A549 (cell line): Measurements from ENCODE around the gene HEXIM2. TPM values are rescaled to one million over a fixed set of nuclear protein-coding genes. Genes with fewer than 3 reads are reported as not detected.

ENCODE experiments used
- ATAC-seq, 2 experiments: fragments of 200-7000 bp in 1 of 2; fragments of >200 bp in 1 of 2; cut with Nextera tagmentation in 1 of 2; cut with Tn5 transposase in 1 of 2; 3 replicates each; pipeline versions ENCODE4 v1.8.0 to v1.9.1; 2018 to 2020; ENCODE audit warnings: mild to moderate bottlenecking in 1 of 2, moderate library complexity in 1 of 2
- CTCF ChIA-PET: fragments of 300-600 bp; sonication (Branson Sonifier 250); formaldehyde crosslinking; extraction: SDS; loops from one replicate; lab custom pipeline; 2021; ENCODE audit warnings: antibody characterized with exemption, inconsistent platforms; lab: Yijun Ruan, JAX
- POLR2A ChIA-PET: fragments of 350-600 bp; formaldehyde crosslinking; extraction: SDS; loops from one replicate; lab custom pipeline; 2021; ENCODE audit warnings: antibody characterized with exemption, inconsistent platforms; lab: Yijun Ruan, JAX
- DNase-seq, 2 experiments: peaks; one replicate each; pipeline versions ENCODE4 v3.0.0 to v3.0.0-alpha.2; 2011 to 2016; ENCODE audit warnings: low read depth in 1 of 2, low spot score in 1 of 2
- FAIRE-seq: peaks from 2 replicates; lab custom pipeline; 2011; peaks lifted over from hg19 to GRCh38; lab: Jason Lieb, UNC
- H3K27ac ChIP-seq, 2 experiments: fragments of >200 bp; sonication (Bioruptor Twin); formaldehyde crosslinking; 3 replicates each; pipeline ENCODE4 v1.5.1; 2016 to 2017
- H3K4me1 ChIP-seq: fragments of >200 bp; sonication (Bioruptor Twin); formaldehyde crosslinking; 3 replicates; pipeline ENCODE4 v1.6.1; 2016
- H3K4me2 ChIP-seq: fragments of >200 bp; sonication (Bioruptor Twin); formaldehyde crosslinking; 3 replicates; pipeline ENCODE4 v1.6.1; 2016
- H3K4me3 ChIP-seq: fragments of >200 bp; sonication (Bioruptor Twin); formaldehyde crosslinking; 3 replicates; pipeline ENCODE4 v1.5.1; 2016
- H3K9me3 ChIP-seq: fragments of >200 bp; sonication (Bioruptor Twin); formaldehyde crosslinking; 3 replicates; pipeline ENCODE4 v1.6.1; 2016
- BHLHE40 ChIP-seq: IDR thresholded peaks from 2 replicates; pipeline ENCODE4 v1.6.1; 2012; ENCODE audit warnings: low read depth, low read length, inconsistent platforms
- CBX8 ChIP-seq: fragments of 200-600 bp; sonication (generic); IDR thresholded peaks from 2 replicates; pipeline ENCODE4 v1.6.1; 2016
- CHD2 ChIP-seq: fragments of 150-350 bp; IDR thresholded peaks from 2 replicates; pipeline ENCODE4 v1.6.1; 2014; ENCODE audit warnings: low read length; ENCODE audit not compliant: partially characterized antibody
- E2F6 ChIP-seq: IDR thresholded peaks from 2 replicates; pipeline ENCODE4 v1.6.1; 2012; ENCODE audit warnings: low read depth, borderline replicate concordance
- EHF ChIP-seq: fragments of 250-450 bp; sonication (Bioruptor Pico); IDR thresholded peaks from 2 replicates; pipeline ENCODE4 v1.5.0; 2020; ENCODE audit warnings: mild to moderate bottlenecking
- ESRRA ChIP-seq: fragments of 150-350 bp; IDR thresholded peaks from 2 replicates; pipeline ENCODE4 v1.6.1; 2014; ENCODE audit warnings: mild to moderate bottlenecking, low read length, borderline replicate concordance
- FOSB ChIP-seq: fragments of 250-450 bp; sonication (Bioruptor Pico); IDR thresholded peaks from 2 replicates; pipeline ENCODE4 v1.5.0; 2020; ENCODE audit warnings: mild to moderate bottlenecking, moderate library complexity
- FOSL2 ChIP-seq, 2 experiments: fragments of 450-650 bp in 1 of 2; fragments of >200 bp in 1 of 2; sonication (Bioruptor Twin) in 1 of 2; formaldehyde crosslinking; IDR thresholded peaks; 2 replicates each; pipeline versions ENCODE4 v1.5.0 to v1.6.1; 2016 to 2020; ENCODE audit warnings: mild to moderate bottlenecking in 1 of 2, moderate library complexity in 1 of 2
- FOXS1 ChIP-seq: fragments of 250-450 bp; sonication (Bioruptor Pico); IDR thresholded peaks from 2 replicates; pipeline ENCODE4 v1.5.0; 2020; ENCODE audit warnings: mild to moderate bottlenecking, moderate library complexity
- HMGXB4 ChIP-seq: fragments of 250-450 bp; sonication (Bioruptor Pico); IDR thresholded peaks from 2 replicates; pipeline ENCODE4 v1.5.0; 2021; ENCODE audit warnings: mild to moderate bottlenecking, moderate library complexity, borderline replicate concordance
- JUN ChIP-seq, 2 experiments: fragments of >200 bp; sonication (Bioruptor Twin); formaldehyde crosslinking; IDR thresholded peaks; 2 replicates in 1 of 2; 3 replicates in 1 of 2; pipeline ENCODE4 v1.6.1; 2016 to 2017
- KDM1A ChIP-seq: fragments of 200-600 bp; sonication (generic); IDR thresholded peaks from 2 replicates; pipeline ENCODE4 v1.6.1; 2016; ENCODE audit warnings: low read depth, mild to moderate bottlenecking
- KDM5A ChIP-seq: fragments of 200-600 bp; sonication (generic); IDR thresholded peaks from 2 replicates; pipeline ENCODE4 v1.6.1; 2016; ENCODE audit warnings: antibody characterized with exemption, mild to moderate bottlenecking
- MAFK ChIP-seq: fragments of 450-650 bp; IDR thresholded peaks from 2 replicates; pipeline ENCODE4 v1.6.1; 2014; ENCODE audit not compliant: partially characterized antibody
- NFE2L2 ChIP-seq: fragments of 150-350 bp; conservative IDR thresholded peaks from 2 replicates; pipeline ENCODE4 v1.6.1; 2014; ENCODE audit warnings: low read length
- PHF8 ChIP-seq: fragments of 200-600 bp; sonication (generic); IDR thresholded peaks from 2 replicates; pipeline ENCODE4 v1.6.1; 2016; ENCODE audit warnings: low read depth, mild to moderate bottlenecking, antibody characterized with exemption, moderate library complexity, borderline replicate concordance
- POLR2A ChIP-seq: IDR thresholded peaks from 2 replicates; pipeline ENCODE4 v1.6.1; 2012; ENCODE audit warnings: mild to moderate bottlenecking, low read length
- RAD21 ChIP-seq, 2 experiments: fragments of >200 bp in 1 of 2; sonication (Bioruptor Twin) in 1 of 2; formaldehyde crosslinking in 1 of 2; IDR thresholded peaks in 1 of 2; conservative IDR thresholded peaks in 1 of 2; 2 replicates in 1 of 2; 3 replicates in 1 of 2; pipeline ENCODE4 v1.6.1; 2012 to 2018; ENCODE audit warnings: inconsistent platforms in 1 of 2
- RCOR1 ChIP-seq: fragments of 150-350 bp; IDR thresholded peaks from 2 replicates; pipeline ENCODE4 v1.6.1; 2014; ENCODE audit warnings: antibody characterized with exemption, low read length, low read depth
- TP53 ChIP-seq: fragments of 250-450 bp; sonication (Bioruptor Pico); IDR thresholded peaks from 2 replicates; pipeline ENCODE4 v1.5.0; 2021; ENCODE audit warnings: mild to moderate bottlenecking, moderate library complexity
- ZC3H11A ChIP-seq: fragments of 450-650 bp; IDR thresholded peaks from 2 replicates; pipeline ENCODE4 v1.6.1; 2014; ENCODE audit warnings: antibody characterized with exemption, mild to moderate bottlenecking
- ZFP36 ChIP-seq: fragments of 450-650 bp; IDR thresholded peaks from 2 replicates; pipeline ENCODE4 v1.6.1; 2014; ENCODE audit warnings: borderline replicate concordance; ENCODE audit not compliant: partially characterized antibody
- WGBS: methylation state at CpG from one replicate; pipeline ENCODE4 v1.1.6; 2017; ENCODE audit errors: missing lambda C conversion rate; 5-methylcytosine and 5-hydroxymethylcytosine counted together
- polyA plus RNA-seq, 4 experiments: library from polyadenylated mRNA; depleted of rRNA in 3 of 4; stranded (reverse); fragments of >200 nt; fragmentation: RNase III in 1 of 4; extraction: RNeasy Plus Mini Kit Qiagen cat#74134 plus additional on column Dnase treatment in 1 of 4; gene quantifications; 2 replicates in 3 of 4; 3 replicates in 1 of 4; pipeline ENCODE4 v1.2.3, GENCODE V29; 2011 to 2017
- TF ChIP-seq, protein P1 (sequence below): fragments of 200-600 bp; sonication (generic); IDR thresholded peaks from 2 replicates; pipeline ENCODE4 v1.6.1; 2016; ENCODE audit warnings: antibody characterized with exemption, mild to moderate bottlenecking, moderate library complexity

The HEXIM2 gene
- polyA plus RNA-seq, 2 of the 4 experiments (the other 2 are of a cell fraction) = 15.5 to 23.1 TPM

DNA sequence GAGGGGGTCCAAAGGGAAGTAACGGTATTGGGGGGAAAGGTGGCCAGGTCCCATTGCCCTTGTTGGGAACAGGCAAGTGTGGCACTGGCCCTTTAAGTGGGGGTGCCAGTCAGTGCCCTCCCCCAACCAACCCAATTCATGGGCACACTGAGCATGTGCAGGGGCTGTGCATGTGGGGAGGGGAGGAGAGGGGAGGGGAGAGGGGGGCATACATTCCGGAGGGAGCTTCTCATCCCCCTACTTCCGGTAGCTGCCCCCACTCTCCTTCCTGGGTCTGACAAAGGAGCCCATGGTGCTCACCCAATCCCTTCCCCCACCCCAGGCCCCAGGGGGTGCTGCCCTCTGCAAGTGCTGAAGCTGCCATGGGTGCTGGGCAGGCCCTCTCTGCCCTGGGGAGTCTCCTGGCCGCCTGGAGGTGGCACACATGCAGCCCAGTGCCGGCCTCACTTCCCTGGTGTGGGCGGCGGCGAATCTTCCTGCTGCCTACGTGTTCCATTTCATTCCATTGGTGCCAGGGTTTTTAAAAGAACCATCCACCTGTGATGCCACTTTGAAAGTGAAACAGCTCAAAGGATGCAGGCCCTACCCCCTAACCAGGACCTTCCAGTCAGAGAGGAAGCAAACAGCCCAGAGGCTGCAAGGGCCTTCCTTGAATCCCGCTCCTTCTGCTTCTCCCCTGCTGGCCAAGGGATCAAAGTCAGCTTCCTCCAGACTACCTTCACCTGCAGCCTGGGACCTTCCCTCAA, 11.0 kb downstream of the HEXIM2 start (continued):
- TF ChIP-seq CHD2 (peak; percentile 53), ZC3H11A (no peak), ESRRA (no peak), NFE2L2 (no peak), FOSB (CRISPR knock-in tag) (no peak), BHLHE40 (no peak), ZFP36 (no peak), RAD21 (conservative IDR thresholded peaks at IDR 0.05 in 1 of 2, IDR thresholded peaks at IDR 0.05 in 1 of 2) (peak; percentile 36 to 75), RCOR1 (no peak), FOXS1 (no peak; the same call in 1 of the 2 replicates), FOSL2 (IDR thresholded peaks at IDR 0.05) (no peak), FOSL2 (CRISPR knock-in tag; IDR thresholded peaks at IDR 0.05) (peak; percentile 77), PHF8 (no peak), POLR2A (peak; percentile 46), HMGXB4 (CRISPR knock-in tag) (no peak), MAFK (no peak), JUN (IDR thresholded peaks at IDR 0.05) (peak; percentile 92 to 98), CBX8 (no peak), E2F6 (no peak), KDM5A (no peak), EHF (peak; percentile 28; the same call in 1 of the 2 replicates), TP53 (no peak; the same call in 1 of the 2 replicates), KDM1A (no peak)
- TF ChIP-seq, protein P1, sequence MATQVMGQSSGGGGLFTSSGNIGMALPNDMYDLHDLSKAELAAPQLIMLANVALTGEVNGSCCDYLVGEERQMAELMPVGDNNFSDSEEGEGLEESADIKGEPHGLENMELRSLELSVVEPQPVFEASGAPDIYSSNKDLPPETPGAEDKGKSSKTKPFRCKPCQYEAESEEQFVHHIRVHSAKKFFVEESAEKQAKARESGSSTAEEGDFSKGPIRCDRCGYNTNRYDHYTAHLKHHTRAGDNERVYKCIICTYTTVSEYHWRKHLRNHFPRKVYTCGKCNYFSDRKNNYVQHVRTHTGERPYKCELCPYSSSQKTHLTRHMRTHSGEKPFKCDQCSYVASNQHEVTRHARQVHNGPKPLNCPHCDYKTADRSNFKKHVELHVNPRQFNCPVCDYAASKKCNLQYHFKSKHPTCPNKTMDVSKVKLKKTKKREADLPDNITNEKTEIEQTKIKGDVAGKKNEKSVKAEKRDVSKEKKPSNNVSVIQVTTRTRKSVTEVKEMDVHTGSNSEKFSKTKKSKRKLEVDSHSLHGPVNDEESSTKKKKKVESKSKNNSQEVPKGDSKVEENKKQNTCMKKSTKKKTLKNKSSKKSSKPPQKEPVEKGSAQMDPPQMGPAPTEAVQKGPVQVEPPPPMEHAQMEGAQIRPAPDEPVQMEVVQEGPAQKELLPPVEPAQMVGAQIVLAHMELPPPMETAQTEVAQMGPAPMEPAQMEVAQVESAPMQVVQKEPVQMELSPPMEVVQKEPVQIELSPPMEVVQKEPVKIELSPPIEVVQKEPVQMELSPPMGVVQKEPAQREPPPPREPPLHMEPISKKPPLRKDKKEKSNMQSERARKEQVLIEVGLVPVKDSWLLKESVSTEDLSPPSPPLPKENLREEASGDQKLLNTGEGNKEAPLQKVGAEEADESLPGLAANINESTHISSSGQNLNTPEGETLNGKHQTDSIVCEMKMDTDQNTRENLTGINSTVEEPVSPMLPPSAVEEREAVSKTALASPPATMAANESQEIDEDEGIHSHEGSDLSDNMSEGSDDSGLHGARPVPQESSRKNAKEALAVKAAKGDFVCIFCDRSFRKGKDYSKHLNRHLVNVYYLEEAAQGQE = no peak

GRCh38 chr17:45175759-45176115, 14.1 kb downstream of the HEXIM2 start:
- WGBS = 79% methylated on average over 3 of the region's 3 CpGs
- no peak for FAIRE-seq
- H3K4me3 ChIP-seq = no peak overlapping the region
- H3K9me3 ChIP-seq = no peaks in the 10 kb centered on the region
- H3K27ac ChIP-seq = peak overlapping the region; percentile 96 to 100
- DNase-seq = no peak
- ChIA-PET CTCF (interaction anchor here (1.2 to 43.5 kb wide), 5 partner anchors 16 to 102 kb away, joined by 4 to 2147 read pairs (median 540); partner anchors contain the start of genes ACBD4, FMNL1, HEXIM1 and PLCD3), POLR2A (interaction anchor here (0.7 to 2.7 kb wide), 7 partner anchors 8 to 27 kb away, joined by 3 to 49 read pairs (median 6); partner anchors contain the start of genes HEXIM1 and HEXIM2)
- TF ChIP-seq TP53 = 0 out of 2 replicates have a peak, but pooled peaks have one; percentile 22
- peak; percentile 63; the same call in 1 of the 2 replicates for TF ChIP-seq KDM1A
- no peak for TF ChIP-seq ZFP36
- TF ChIP-seq MAFK = no peak
- no peak for TF ChIP-seq EHF
- peak overlapping the region; percentile 64 for H3K4me2 ChIP-seq
- H3K4me1 ChIP-seq = peaks cover 62% of the 10 kb centered on the region
- ATAC-seq = no peak
